WI38 (cell line): Measurements from ENCODE around the gene UBALD1.

Experiments
- H3K4me3 ChIP-seq: 2 replicates; pipeline ENCODE4 v1.5.1; 2011; ENCODE audit warnings: low read depth, mild to moderate bottlenecking, control low read depth, low read length
- CTCF ChIP-seq: IDR thresholded peaks from 2 replicates; pipeline ENCODE4 v1.5.1; 2012; ENCODE audit warnings: low read depth, mild to moderate bottlenecking, control low read depth, low read length

The UBALD1 gene

GRCh38 chr16:4566144-4566543 is 48.5 kb downstream of the UBALD1 start:
- H3K4me3 ChIP-seq, result no peak overlapping the region
- no peak for TF ChIP-seq CTCF

GRCh38 chr16:4564661-4565267 is 49.9 kb downstream of the UBALD1 start:
- no peak for TF ChIP-seq CTCF
- H3K4me3 ChIP-seq, result no peak overlapping the region

- no peak for TF ChIP-seq CTCF
- H3K4me3 ChIP-seq, result no peak overlapping the region
Measured at GRCh38 chr16:4561596-4561995, 53.1 kb downstream of the UBALD1 start.
